Activated gamma-delta T cell treated with Interleukin-2 at 50 U/mL for 16 hours (primary cell): ENCODE measurements around the gene PRR22.

Experiments
- DNase-seq: peaks from one replicate; pipeline ENCODE4 v3.0.0-alpha.2; 2020

The PRR22 gene

DNA sequence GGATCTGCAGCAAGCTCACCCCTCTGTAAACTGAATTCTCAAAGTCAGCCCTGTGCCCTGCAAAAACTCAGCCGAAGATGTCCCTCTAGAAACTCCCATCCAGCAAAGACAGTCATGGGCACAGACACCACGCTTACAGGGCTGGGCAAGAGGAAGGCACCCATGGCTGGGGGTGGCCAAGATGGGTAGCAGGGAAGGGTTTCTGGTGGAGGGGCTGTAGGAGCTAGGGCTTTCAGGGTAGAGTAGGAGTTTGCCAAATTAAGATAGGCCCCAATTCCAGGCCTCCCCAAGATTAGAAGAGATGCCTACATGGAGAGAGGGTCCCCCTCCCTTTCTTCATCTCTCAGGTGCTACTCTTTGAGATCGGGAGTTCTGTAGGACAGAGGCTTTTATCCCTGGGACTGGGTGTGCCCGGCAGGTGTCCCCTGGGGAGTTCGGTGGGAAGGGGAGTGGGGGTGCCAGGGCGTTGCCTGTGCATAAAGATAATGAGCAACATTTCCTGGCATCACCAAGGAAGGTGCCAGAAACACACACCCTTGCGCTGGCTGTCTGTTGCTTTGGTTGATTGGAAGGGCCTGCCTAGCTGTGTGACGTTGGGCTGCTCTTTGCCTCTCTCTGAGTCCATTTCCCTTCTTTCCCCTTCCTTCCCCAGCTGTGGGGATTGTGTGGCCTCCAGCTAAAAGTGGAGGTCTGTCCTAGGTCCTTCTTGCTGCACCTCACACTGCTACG, 29.7 kb upstream of the PRR22 start:
- no peak for DNase-seq

DNA sequence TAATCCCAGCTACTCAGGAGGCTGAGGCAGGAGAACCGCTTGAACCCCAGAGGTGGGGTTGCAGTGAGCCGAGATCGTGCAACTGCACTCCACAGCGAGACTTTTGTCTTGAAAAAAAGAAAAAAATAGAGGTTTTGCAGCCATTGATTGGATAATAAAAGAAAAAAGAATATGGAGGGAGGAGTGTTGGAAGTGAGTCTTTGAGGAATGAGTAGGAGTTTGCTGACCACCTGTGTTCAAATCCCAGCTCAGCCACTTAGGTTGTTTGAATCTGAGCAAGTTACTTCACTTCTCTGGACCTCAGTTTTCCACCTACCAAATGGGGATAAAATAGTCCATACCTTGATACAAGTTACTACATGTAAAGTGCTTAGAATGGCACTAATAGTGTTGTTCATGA, 26.6 kb upstream of the PRR22 start:
- no peak for DNase-seq

DNA sequence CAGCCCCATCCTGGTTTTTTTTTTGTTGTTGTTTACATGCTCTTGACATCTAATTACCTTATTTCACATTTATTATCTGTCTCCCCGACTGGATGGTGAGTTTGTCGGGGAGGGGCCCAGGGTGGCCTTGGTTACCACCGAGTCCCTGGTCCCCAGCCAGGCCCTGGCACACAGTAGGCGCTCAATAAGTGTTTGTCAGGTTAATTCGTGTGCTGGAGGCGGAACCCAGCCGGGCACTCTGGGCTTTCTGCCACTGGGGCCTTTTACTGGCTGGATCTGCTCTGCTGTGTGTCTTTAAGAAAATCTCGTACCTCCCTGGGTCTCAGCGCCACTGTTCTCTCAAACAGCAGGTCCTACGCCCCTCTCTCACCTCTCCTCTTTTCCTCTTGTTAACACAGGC, 24.9 kb upstream of the PRR22 start:
- no peak for DNase-seq

DNA sequence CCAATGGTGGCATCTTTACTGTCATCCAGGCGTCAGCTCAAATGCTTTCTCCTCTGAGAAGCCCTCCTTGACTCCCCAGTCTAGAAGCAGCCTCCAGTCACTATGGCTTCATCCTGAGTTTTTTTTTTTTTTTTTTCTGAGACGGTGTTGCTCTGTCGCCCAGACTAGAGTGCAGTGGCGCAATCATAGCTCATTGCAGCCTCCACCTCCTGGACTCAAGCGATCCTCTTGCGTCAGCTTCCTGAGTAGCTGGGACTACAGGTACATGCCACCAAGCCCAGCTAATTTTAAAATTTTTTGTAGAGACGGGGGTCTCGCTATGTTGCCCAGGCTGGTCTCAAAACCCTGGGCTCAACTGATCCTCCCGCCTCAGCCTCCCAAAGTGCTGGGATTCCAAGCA, 24.5 kb upstream of the PRR22 start:
- DNase-seq = no peak

DNA sequence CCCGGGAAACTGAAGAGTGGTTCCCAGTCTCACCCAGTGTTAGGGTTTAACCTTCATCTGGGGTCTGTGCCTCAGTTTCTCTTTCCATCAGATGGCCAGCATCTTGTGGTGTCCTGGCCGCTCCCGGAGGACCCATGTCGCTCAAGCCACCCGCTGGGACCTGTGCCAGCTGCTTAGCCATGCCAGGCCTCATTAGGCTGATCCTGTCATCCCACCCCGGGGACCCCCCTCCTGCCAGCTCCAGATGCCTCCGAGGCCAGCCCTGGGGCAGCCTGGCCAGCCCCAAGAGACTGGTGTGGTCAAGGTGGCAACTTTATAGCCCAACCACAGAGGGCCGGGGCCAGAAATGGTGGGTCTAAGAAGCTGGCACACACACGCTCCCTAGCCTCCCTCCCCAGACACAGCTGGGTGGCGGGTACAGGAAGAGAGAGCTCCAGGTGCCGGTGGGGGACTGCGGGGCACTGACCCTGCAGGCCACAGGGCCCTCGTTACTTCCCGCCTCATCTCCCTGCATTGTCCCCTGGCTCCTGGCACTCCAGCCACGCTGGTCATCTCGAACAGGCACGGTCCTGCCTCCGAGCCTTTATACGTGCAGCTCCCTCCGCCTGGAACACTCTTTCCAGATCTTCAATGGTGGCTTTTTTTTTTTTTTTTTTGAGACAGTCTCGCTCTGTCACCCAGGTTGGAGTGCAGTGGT, 23.7 kb upstream of the PRR22 start:
- DNase-seq = no peak

DNA sequence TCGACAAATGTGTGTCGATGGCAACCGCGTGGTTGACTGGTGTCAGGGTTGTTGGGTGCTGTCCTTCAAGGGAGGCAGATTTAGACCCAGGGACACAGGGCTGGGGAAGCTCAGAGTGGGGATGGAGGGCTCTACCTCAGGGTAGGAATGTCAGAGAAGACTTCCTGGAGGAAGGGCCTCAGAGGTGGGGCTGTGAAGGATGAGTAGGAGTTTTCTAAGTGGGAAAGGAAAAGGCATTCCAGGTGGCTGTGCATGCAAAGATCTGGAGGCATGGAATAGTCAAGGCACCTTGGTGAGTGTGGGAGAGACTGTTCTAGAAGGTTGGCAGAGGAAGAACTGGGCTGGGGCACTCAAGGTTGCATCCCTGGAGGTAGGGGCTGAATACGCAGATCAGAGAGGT, 22.4 kb upstream of the PRR22 start:
- no peak for DNase-seq

DNA sequence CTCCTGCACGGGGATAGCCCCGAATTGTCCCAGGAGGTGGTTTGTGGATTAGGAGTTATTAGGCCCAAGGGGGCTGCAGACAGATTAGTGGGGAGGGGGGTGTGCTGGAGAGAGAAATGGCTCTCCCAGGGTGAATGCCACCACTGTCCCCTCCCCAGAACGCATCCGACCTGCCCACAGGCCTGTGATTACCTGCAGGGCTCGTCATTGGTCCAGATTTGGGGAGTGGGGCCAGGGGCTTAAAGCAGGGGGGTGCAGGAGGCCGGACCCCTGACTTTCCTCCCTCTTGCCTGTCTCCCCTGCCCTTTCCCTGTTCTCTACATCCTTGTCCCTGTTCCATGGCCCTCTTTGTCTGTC, 21.6 kb upstream of the PRR22 start:
- no peak for DNase-seq

DNA sequence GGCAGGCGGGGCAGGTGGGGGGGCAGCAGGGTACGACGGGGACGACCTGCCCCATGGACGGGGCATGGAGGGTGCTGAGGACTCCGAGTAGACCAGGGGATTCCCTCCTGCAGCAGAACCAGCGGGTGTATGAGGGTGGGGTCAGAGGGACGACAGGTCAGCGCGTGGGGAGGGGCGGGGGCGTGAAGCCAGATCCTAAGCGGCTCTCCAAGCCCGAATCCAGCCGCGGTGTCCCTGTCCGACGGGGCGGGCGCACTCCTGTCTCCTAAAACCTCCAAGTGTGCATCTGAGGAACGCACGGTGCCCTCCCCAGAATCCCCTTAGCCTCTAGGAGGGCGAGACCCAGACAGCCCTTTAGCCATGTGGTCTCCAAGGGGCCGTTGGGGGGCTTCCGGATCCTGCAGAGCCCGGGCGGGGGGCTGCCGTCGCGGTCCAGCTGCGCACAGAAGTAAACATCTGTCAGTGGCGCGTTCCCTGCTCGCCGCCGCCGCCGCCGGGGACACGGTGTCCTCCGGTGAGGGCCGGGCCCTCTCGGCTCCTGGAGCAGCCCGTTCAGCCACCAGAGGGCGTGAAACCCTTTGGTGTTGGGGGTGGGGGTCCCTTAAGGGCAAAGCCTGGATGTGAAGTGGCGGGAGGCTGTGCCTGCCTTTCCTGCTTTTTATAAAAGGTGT, 21.1 kb upstream of the PRR22 start:
- peak; percentile 60 for DNase-seq

DNA sequence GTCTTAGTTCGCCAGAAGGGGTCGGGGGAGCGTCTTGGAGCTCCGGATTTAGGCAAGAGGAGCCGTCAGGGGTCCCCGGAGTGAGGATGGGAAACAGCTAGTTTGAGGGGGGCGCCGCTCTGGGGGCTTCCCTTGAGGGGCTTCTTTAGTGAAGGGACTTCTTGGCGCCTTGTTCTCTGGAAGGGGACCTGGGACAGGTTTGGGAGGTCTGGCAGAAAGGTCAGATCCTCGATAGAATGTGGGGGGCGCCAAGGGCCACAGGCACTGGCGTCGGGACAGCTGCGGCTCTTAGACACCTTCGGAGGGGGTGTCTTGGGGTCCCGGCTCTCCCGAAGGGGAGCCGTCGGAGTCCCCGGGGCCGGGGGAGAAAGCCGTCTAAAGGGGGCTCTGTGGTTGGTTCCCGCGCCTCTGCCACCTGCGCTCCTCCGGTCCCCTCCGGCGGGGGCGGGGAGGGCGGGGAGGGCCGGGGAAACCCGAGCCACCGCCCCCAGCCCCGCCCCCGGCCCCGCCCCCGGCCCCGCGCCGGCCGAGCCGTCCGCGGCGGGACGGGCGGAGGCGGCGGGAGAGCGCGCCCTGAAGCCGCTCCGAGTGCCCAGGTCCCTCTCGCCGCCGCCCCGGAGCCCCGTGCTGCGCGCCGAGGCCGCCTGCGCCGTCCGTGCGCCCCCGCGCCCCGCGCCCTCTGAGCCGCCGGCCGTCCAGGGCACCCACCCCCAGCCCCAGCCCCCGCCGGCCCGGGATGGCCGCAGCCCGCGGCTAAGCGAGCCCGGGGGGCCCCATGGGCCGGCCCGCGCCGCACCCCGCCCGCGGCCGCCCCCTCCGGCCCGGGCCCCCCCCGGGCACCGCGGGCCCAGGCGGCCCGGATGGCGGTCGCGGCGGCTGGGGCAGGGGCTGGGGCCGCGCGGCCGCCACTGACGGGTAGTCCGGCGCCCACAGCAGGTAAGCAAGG, 20.2 kb upstream of the PRR22 start, which contains the start of gene NRTN:
Gene NRTN (plus strand): TSS at position 552 of the 946 bp plus-strand sequence. CDS start 19,099 bp downstream, outside the sequence.
- peak; percentile 35 for DNase-seq

DNA sequence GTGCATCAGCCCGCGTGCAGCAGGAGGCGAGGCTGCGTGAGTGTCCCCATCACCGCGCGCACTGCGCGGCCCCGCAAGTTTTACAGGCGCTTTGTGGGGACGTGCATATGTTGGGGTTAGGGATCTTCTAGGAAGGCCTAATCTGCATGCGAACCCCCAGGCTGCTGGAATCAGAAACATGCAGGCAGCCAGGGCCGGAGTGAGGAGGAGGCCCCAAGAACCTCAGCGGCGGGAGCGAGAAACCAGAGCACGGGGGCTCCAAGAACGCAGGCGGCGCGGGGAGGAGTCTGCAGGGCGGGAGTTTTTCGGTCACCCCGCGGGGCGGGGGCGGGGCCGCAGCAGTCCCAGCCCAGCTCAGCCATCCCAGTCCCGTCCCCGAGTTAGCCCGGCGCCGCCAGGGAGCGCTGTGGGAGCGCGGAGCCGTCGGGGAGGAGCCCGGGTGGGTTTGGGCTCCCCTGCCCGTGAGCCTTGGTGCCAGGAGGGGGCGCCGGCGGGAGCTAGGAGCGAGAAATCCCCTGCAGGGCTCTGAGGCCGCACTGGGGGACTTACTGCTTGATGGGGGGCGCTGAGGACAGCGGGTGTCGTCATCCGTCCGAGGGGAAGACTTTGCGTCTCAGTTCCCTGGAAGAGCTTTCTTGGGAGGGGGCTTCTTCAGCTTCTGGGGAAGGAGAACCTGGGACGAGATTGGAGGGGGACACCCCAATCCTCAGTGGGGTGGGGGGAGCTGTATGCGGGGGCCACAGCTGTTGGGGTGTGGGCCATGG, 19.4 kb upstream of the PRR22 start:
- DNase-seq = peak; percentile 88

DNA sequence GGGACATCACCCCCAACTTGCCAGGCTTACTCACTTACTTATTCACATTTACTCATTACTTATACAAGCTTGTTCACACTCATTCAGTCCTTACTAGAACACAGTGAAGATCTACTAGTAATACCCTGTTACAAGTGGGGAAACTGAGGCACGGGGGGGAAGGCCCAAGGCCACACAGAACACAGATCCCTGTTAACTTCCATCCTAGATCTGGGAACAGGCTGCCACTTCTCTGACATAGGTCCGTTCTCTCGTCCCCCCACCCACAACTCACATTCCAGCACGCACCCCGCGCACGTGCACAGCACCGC, 18.9 kb upstream of the PRR22 start:
- DNase-seq = no peak

DNA sequence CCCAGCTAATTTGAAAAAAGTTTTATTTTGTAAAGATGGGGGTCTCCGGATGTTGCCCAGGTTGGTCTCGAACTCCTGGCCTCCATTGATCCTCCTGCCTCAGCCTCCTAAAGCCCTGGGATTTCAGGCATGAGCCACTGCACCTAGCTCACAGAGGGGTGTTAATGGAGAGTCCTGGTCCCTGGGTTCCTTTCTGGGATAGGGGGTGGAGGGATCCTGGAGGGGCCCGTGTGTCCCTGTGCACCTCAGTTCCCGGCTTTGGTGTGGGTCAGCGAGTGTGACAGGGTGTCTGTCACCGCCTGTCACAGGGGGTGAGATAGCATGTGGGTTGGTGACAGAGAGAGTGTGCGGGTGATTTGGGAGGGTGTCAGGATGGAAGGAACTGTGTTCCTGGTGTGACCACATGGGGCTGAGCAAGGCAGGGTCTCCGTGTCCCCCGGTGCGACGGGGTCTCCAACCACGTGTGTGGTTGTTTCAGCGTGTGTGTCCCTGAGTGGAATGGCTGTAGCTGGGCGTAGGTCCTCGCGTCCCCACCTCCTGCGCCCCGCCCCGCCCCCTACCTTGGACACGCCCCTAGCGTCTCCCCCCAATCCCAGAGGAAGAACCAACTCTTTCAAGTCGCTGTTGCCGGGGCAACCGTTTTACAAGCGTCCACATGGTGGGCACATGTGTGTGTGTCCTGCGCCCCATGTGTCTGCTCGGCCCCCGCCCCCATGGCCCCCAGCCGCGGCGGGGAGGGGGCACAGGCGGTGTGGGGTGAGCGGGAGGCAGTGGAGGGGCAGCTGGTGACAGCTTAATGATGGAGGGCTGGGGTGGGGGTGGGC, 17.5 kb upstream of the PRR22 start:
- no peak for DNase-seq

DNA sequence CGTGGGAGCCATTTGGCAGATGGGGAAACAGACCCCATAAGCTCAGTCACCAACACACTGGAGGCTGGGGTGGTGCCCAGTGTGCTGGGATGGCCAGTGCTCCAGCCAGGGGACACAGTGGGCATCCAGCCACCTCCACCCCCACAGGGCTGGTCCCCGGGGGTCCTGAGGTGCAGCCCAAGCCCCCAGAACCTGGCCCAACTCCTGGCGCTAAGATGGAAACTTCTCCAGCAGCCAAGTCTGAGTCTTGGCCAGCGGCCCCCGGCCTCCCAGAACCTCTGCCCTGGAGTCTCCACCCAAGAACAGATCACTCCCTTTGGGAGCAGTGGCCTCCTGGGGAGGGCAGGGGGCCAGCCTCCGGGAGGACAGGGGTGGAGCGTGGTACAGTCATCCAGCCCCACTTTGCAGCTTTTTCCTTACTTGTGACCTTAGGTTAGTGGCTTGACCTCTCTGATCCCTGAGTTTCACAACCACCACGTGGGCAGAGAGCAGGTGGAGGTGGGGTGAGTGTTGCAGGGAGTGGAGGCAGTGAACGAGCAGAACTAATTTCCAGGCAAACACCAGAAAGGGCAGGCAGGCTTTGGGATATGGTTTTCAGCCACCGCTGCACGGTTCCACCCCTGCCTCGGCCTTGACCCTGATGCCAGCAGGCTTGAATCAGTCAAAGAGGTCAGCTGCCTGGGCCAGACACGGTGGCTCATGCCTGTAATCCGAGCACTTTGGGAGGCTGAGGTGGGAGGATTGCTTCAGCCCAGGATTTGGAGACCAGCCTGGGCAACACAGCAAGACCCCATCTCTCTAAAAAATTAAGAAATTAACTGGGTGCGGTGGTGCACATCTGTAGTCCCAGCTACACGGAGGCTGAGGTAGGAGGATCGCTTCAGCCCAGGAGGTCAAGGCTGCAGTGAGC, 16.1 kb upstream of the PRR22 start:
- DNase-seq = no peak

DNA sequence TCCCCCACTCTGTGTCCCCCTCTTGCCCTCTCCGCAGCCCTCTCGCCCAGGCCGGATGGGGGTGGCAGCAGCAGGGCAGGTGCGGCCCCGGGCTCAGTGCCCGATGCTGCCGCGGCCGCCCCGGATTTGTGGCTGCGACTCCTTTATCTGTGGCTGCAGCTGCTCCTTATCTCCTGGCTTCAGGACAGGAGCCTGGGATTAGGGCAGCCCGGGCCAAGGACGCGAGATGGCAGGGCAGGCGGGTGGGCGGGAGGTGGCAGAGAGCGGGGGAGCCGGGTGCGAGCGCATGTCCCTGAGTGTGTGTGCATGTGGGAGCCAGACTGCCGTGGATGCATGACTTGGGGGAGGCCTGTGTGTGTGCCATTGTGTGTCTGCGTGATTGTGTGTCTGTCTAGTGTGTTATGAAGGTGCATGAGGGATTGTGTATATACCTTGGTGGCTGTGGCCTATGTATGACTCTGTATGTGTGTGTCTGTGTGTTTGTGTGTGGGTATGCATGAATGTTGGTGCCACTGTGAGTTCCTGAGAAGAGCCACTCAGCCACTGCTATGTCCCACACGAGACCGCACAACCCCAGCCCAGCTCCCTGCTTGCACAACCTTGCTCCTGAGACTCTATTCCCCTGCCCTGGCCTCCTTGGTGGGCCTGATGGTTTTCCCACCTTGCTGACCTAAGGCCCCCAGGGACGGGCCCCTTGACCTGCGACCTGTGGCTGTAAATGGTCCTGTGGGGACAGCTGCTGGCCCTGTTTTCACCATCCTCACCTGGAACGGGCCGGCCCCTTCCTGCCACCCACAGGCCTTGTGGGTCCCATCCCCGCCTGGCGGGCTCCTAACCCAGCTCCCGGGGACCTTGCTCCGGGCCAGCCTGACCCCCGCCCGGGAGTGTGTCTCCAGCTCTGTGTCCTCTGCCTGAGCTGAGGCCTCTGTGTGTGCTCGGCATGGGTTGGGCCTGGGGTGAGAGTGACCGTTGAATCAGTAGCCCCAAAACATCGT, 15.0 kb upstream of the PRR22 start:
- DNase-seq = no peak

DNA sequence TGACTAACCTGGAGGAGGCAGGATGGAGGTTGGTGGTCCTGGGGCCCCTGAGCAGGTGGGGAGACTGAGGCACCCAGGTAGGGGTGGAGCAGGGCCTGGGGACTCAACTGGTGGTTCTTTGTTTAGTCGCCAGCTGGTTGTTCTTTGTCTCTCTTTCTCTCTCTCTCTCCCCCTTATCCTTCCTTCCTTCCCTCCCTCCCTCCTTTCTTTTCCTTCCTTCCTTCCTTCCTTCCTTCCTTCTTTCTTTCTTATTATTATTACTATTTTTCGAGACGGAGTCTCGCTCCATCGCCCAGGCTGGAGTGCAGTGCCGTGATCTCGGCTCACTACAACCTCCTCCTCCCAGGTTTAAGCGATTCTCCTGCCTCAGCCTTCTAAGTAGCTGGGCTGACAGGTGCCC, 13.7 kb upstream of the PRR22 start:
- DNase-seq = no peak

DNA sequence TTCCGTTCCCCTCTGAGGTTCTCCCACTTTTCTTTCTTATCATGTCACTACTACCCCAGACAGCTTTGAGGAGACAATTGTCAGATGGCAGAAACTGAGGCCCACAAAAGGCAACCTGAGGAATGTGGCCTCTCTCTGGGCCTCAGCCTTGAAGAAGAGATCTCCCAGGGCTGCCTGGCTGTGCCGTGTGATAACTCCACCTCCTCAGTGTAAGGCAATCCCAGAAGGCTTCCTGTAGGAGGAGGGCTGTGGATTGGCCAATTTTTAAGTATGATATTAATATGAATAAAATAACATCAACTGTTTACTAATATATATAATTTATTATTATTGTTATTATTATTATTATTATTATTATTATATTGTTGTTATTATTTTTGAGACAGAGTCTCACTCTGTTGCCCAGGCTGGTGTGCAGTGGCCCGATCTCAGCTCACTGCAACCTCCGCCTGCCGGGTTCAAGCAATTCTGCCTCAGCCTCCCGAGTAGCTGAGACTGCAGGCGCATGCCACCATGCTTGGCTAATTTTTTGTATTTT, 10.9 kb upstream of the PRR22 start:
- no peak for DNase-seq

DNA sequence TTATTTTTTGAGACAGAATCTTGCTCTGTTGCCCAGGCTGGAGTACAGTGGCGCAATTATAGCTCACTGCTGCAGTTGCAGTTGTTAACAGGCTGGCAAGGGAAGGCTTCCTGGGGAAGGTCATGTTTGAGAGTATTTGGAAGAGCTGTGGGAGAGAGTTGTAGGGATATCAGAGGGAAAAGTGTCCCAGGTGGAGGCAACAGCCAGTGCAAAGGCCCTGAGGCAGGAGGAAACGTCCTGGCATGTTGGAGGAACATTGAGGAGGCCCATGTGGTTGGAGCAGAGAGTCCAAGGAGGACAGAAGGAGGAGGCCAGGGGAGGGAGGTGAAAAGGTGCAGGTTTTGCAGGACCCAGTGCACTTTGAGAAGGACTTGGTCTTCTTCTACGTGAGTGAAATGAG, 8.6 kb upstream of the PRR22 start:
- no peak for DNase-seq

DNA sequence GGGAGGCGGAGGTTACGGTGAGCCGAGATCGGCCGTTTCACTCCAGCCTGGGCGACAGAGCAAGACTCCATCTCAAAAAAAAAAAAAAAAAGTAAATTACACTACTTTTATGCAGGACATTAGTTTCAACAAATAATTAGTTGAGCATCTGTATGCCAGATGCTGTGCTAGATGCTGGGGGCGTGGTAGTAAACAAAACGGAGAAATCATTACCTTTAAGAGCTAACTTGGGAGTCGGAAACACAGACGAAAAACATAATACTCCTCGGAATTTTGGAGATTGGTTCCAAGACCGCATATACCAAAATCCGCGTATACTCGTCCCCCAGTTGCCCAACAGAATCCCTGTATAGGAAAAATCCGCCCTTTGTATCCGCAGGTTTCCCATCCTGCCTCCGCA, 7.7 kb upstream of the PRR22 start:
- DNase-seq = no peak
